GM18909 (cell line): ENCODE measurements around the gene MAML1.
"Not testable (repeated sequence)": the region's sequence is repeated elsewhere in the genome, so short reads cannot be mapped to it uniquely, and the experiment has no call there.

Source experiments
- ATAC-seq: cut with Tn5 transposase; IDR thresholded peaks from one replicate; pipeline ENCODE4 v1.9.1; 2021; ENCODE audit warnings: mild to moderate bottlenecking; ENCODE audit not compliant: unreplicated experiment, poor library complexity

Gene MAML1

DNA sequence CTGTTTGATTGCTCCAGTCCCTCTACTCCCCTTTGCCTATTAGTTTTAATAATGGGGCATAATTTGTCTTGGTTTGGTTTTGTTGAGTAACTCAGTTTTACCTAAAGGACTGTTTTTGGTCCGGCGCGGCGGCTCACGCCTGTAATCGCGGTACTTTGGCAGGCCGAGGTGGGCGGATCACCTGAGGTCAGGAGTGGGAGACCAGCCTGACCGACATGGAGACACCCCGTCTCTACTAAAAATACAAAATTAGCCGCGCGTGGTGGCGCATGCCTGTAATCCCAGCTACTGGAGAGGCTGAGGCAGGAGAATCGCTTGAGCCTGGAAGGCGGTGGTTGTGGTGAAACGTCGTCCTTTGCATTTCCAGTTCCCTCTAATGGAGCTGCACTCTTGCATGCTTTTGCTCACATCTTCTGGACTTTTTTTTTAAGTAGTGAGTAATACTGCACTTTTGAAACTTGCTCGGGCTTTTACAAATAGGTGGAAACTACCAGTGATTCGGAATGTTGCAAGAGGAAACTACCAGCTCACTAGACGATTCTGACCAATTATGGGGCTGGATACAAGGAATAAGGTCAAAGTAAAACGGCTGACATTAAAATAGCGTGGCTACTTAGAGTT lies 721 bp upstream of the MAML1 start:
- peak; percentile 13 for ATAC-seq

- ATAC-seq: peak; percentile 28
Measured at GRCh38 chr5:179732918-179733771, 523 bp downstream of the MAML1 start.

GRCh38 chr5:179733772-179734126 lies 1.1 kb downstream of the MAML1 start:
- no peak for ATAC-seq

DNA sequence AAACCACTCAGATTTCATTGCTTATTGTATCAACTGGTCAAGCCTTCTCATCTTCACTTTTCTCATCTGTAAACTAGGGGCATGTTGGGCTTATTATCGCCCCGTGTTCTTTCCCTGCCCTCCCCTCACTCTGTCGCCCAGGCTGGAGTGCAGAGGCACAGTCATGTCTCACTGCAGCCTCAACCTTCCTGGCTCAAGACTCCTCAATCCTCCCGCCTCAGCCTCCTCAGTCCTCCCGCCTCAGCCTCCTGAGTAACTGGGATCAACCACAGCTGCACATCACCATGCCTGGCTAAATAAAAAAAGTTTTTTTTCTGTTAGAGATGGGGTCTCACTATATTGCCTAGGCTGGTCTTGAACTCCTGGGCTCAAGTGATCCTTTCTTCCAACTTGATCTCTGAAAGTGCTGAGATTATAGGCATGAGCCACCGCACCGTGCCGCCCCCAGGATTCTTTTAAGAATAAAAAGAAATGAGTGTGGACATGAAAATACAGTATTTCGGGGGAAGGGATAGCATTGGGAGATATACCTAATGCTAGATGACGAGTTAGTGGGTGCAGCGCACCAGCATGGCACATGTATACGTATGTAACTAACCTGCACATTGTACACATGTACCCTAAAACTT lies 2.0 kb downstream of the MAML1 start:
- no peak for ATAC-seq

GRCh38 chr5:179738742-179739141 lies 6.1 kb downstream of the MAML1 start:
- ATAC-seq: no peak

DNA sequence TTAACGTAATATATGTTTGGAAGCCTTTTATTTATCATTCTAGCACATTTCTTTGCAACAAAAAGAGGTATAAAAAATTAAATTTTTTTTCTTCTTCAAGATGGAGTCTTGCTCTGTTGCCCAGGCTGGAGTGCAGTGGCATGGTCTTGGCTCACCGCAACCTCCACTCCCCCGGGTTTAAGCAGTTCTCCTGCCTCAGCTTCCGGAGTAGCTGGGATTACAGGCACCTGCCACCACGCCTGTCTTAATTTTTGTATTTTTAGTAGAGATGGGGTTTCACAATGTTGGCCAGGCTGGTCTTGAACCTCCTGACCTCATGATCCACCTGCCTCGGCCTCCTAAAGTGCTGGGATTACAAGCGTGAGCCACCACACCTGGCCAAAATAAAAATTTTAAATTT lies 11.5 kb downstream of the MAML1 start:
- ATAC-seq: not testable (repeated sequence)

- no peak for ATAC-seq
Measured at GRCh38 chr5:179746872-179747271, 14.2 kb downstream of the MAML1 start.

DNA sequence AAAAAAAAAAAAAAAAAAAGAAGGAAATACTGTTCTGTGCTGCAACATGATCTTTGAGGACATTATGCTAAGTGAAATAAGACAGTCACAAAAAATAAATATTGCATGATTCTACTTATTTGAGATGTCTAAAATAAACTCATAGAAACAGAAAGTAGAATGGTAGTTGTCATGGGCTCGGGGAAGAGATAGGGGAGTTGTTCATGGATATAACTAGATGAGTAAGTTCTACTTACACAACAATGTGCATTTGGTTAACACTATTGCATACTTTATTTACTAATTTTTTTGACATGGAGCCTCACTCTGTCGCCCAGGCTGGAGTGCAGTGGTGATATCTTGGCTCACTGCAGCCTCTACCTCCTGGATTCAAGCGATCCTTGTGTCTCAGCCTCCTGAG lies 15.2 kb downstream of the MAML1 start:
- no peak for ATAC-seq

DNA sequence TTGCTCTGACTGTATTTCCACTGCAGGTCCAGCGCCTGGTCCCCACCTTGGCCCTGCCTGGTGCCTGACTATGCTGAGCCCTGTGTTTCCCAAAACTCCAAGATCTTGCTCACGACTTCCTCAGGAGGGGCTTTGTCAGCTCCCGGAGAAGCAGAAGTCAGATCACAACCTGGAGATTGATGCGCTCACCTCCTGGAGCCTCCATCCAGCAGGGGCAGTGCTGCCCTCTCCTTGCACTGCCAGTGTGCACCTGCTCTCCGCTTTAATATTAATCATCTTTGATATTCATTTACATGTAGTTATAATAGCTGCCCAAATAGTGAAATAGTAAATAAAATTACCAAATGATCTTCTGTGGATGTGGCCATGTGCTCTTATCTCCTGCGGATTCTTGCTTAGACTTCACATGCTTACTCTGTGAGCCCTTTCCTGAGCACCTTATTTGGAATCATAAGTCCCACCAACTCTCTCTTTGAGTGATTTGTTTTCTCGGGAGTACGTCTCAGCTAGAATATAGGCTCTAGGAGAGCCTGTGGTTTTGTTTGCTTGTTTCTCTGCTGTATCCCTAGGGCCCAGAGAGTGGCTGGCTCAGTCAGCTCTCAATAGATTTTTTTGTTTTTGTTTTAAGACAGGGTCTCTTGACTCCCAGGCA lies 17.4 kb downstream of the MAML1 start:
- ATAC-seq: no peak

GRCh38 chr5:179753971-179754370 lies 21.3 kb downstream of the MAML1 start:
- ATAC-seq: no peak

DNA sequence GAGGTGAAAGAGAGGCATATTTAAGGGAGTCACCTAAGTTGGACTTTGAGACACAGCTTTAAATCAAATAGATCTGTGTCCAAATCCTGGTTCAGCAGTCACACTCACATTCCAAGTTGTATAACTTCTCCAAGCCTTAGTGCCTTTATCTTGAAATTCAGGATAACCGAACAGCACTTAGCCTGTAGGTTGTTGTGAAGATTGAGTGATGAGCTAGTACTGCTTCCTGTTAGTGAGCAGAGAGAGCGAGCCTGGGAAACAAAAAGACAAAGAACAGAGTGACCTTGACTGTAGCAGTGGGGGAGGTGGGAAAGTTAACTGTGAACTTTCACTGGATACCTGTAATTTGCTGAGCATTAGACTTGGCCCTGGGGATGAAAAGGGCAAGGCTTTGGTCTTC lies 22.4 kb downstream of the MAML1 start:
- ATAC-seq: no peak

GRCh38 chr5:179758955-179759354 lies 26.3 kb downstream of the MAML1 start:
- ATAC-seq: no peak

GRCh38 chr5:179759581-179760551 lies 27.2 kb downstream of the MAML1 start:
- ATAC-seq: peak; percentile 46

GRCh38 chr5:179762079-179762780 lies 29.6 kb downstream of the MAML1 start:
- ATAC-seq: peak; percentile 38

- no peak for ATAC-seq
Measured at GRCh38 chr5:179762781-179763176, 30.2 kb downstream of the MAML1 start.

DNA sequence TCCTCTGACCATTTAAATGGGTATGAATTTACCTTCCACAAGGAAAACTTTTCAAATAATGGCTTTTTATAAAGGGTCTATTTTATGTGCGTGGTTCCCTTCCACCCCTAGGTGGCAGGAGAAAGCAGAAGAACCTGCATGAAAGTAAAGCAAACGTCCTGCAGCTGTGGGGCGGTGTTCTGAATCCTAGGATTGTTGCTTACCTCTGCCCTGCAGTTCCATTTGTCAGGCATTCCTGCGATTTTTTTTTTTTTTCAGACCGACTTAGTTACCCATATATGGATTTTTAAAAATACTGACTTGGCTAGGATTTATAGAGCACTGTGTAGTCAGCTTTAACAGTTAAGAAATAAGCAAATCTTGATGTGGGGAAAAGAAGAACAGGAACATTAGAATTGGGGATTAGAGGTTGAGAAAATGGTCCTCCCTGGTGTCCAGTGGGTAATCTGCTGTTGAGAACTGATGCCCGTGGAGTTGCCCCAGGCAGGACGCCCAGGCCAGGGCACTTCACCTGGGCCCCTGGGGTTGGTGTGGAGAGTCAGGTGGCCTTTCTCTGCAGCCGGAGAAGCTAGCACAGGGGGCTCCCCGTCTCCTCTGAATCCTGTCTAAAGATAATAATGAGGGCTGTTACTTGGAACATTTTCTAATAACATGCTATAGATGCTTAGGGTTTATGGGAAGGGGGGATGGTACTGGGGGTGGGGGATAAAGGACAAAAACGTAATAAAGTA lies 30.8 kb downstream of the MAML1 start:
- no peak for ATAC-seq

GRCh38 chr5:179764056-179764455 lies 31.4 kb downstream of the MAML1 start:
- no peak for ATAC-seq

- ATAC-seq: no peak
Measured at GRCh38 chr5:179765400-179765799, 32.8 kb downstream of the MAML1 start.
